ENCODE data around the gene FAT2.

DNA sequence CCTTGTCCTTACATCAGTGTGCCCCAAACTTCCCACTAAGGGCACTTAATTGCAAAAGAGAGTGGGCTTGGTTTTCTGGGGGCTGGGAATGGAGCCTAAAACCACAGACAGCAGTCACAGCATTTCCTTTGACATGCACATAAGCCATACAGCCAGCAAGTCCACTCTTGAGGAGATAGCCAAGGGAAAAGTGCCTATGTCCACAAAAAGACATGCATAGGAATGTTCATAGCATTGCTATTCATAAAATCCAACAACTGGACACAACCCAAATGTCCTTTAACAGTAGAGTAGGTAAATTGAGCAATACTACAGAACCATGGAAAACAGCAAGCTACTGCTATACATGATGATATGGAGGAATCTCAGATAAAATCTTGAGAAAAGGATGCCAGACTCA is 11.7 kb upstream of the FAT2 start:
- TF ChIP-seq CSRNP3 (CRISPR knock-in tag; IDR thresholded peaks at IDR 0.05) = no peak
- no peak for TF ChIP-seq ARNTL (CRISPR knock-in tag; IDR thresholded peaks at IDR 0.05; ENCODE audit: borderline replicate concordance, low read depth)
- TF ChIP-seq, protein P1, sequence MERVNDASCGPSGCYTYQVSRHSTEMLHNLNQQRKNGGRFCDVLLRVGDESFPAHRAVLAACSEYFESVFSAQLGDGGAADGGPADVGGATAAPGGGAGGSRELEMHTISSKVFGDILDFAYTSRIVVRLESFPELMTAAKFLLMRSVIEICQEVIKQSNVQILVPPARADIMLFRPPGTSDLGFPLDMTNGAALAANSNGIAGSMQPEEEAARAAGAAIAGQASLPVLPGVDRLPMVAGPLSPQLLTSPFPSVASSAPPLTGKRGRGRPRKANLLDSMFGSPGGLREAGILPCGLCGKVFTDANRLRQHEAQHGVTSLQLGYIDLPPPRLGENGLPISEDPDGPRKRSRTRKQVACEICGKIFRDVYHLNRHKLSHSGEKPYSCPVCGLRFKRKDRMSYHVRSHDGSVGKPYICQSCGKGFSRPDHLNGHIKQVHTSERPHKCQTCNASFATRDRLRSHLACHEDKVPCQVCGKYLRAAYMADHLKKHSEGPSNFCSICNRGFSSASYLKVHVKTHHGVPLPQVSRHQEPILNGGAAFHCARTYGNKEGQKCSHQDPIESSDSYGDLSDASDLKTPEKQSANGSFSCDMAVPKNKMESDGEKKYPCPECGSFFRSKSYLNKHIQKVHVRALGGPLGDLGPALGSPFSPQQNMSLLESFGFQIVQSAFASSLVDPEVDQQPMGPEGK (CRISPR knock-in tag; IDR thresholded peaks at IDR 0.05; ENCODE audit: borderline replicate concordance) = no peak
- TF ChIP-seq TSHZ2 (CRISPR knock-in tag; IDR thresholded peaks at IDR 0.05) = no peak
- no peak for TF ChIP-seq RARB (CRISPR knock-in tag; IDR thresholded peaks at IDR 0.05)
- TF ChIP-seq ZNF8 (CRISPR knock-in tag; IDR thresholded peaks at IDR 0.05) = no peak
- TF ChIP-seq CSDC2 (CRISPR knock-in tag; IDR thresholded peaks at IDR 0.05) = no peak

Data from SK-N-SH treated with all-trans-retinoic acid at 6 μM for 48 hours (cell line).